Measurements from ENCODE around the gene TMEM8B. TPM values are rescaled to one million over a fixed set of nuclear protein-coding genes. Genes with fewer than 3 reads are reported as not detected.

TMEM8B gene
- total RNA-seq, 6 experiments from 2014 or later, result 8.7 to 15.2 (median 12.0) TPM

GRCh38 chr9:35829764-35830096, 702 bp downstream of the TMEM8B start:
- DNase-seq, result no peak
- H3K27me3 Mint-ChIP-seq (ENCODE audit: insufficient read depth), result no peaks in the 10 kb centered on the region; the same call in 1 of the 2 replicates
- H3K4me3 Mint-ChIP-seq, result peak overlapping the region; percentile 89
- H3K9me3 Mint-ChIP-seq, result no peaks in the 10 kb centered on the region
- H3K4me1 Mint-ChIP-seq (ENCODE audit: low read depth), result peaks cover 67% of the 10 kb centered on the region
- H3K27ac Mint-ChIP-seq, result peak overlapping the region; percentile 81
- no peaks in the 10 kb centered on the region for H3K36me3 Mint-ChIP-seq (ENCODE audit: low read depth)
- no peak for TF ChIP-seq CTCF (IDR thresholded peaks at IDR 0.05)

GRCh38 chr9:35831040-35831439, 2.0 kb downstream of the TMEM8B start:
- Mint-ChIP-seq H3K4me1 (ENCODE audit: low read depth) (peaks cover 65% of the 10 kb centered on the region), H3K27me3 (ENCODE audit: insufficient read depth) (no peaks in the 10 kb centered on the region; the same call in none of the 2 replicates), H3K4me3 (no peak overlapping the region), H3K9me3 (no peaks in the 10 kb centered on the region), H3K36me3 (ENCODE audit: low read depth) (no peaks in the 10 kb centered on the region), H3K27ac (no peak overlapping the region)
- TF ChIP-seq CTCF (IDR thresholded peaks at IDR 0.05), result no peak
- no peak for DNase-seq

GRCh38 chr9:35832814-35833213, 3.8 kb downstream of the TMEM8B start:
- Mint-ChIP-seq H3K9me3 (no peaks in the 10 kb centered on the region), H3K4me1 (ENCODE audit: low read depth) (peaks cover 47% of the 10 kb centered on the region), H3K27me3 (ENCODE audit: insufficient read depth) (no peaks in the 10 kb centered on the region; the same call in none of the 2 replicates), H3K27ac (no peak overlapping the region), H3K4me3 (no peak overlapping the region), H3K36me3 (ENCODE audit: low read depth) (no peaks in the 10 kb centered on the region; the same call in 1 of the 2 replicates)
- DNase-seq, result no peak
- TF ChIP-seq CTCF (IDR thresholded peaks at IDR 0.05), result no peak

GRCh38 chr9:35834260-35835215, 5.5 kb downstream of the TMEM8B start:
- Mint-ChIP-seq H3K4me1 (ENCODE audit: low read depth) (peaks cover 34% of the 10 kb centered on the region), H3K4me3 (no peak overlapping the region), H3K36me3 (ENCODE audit: low read depth) (no peaks in the 10 kb centered on the region; the same call in 1 of the 2 replicates), H3K9me3 (no peaks in the 10 kb centered on the region), H3K27me3 (ENCODE audit: insufficient read depth) (peaks cover 4% of the 10 kb centered on the region), H3K27ac (no peak overlapping the region)
- no peak for DNase-seq
- no peak for TF ChIP-seq CTCF (IDR thresholded peaks at IDR 0.05)

- Mint-ChIP-seq H3K4me3 (no peak overlapping the region), H3K4me1 (ENCODE audit: low read depth) (peaks cover 27% of the 10 kb centered on the region), H3K27me3 (ENCODE audit: insufficient read depth) (peaks cover 4% of the 10 kb centered on the region), H3K36me3 (ENCODE audit: low read depth) (no peaks in the 10 kb centered on the region; the same call in 1 of the 2 replicates), H3K27ac (no peak overlapping the region), H3K9me3 (no peaks in the 10 kb centered on the region)
- DNase-seq, result no peak
- TF ChIP-seq CTCF (IDR thresholded peaks at IDR 0.05), result peak; percentile 66
These were observed 6.2 kb downstream of the TMEM8B start for GRCh38 chr9:35835216-35835632.
